Naive thymus-derived CD4-positive, alpha-beta T cell (primary cell): Measurements from ENCODE around the gene PRKAG2. TPM values are rescaled to one million over a fixed set of nuclear protein-coding genes. Genes with fewer than 3 reads are reported as not detected.

ENCODE experiments used
- ATAC-seq: fragments of 150-1000 bp; cut with Tn5 transposase; 2 replicates; pipeline ENCODE4 v1.10.0; 2021; ENCODE audit warnings: mild to moderate bottlenecking, moderate library complexity
- CTCF ChIA-PET: fragments of 350-600 bp; sonication (Branson Sonifier 250); formaldehyde crosslinking; loops from one replicate; lab custom pipeline; 2021; ENCODE audit warnings: antibody characterized with exemption; lab: Charles Lee
- POLR2A ChIA-PET: fragments of 350-600 bp; sonication (Branson Sonifier 250); formaldehyde crosslinking; loops from one replicate; lab custom pipeline; 2021; ENCODE audit warnings: antibody characterized with exemption, inconsistent platforms; lab: Charles Lee
- DNase-seq, 9 donors: peaks; one replicate each; pipeline versions ENCODE4 v3.0.0 to v3.0.0-alpha.2; 2020 to 2022; ENCODE audit warnings: mixed read lengths in 1 of 9
- H3K27ac ChIP-seq: one replicate; pipeline ENCODE4 v1.7.0; 2013; ENCODE audit warnings: mild to moderate bottlenecking, low read depth, low read length, moderate library complexity
- H3K27me3 ChIP-seq, 2 donors: one replicate each; pipeline ENCODE4 v1.7.0; 2013; ENCODE audit warnings: low read length in 2 of 2, mild to moderate bottlenecking in 2 of 2, moderate library complexity in 2 of 2; ENCODE audit not compliant: control insufficient read depth in 2 of 2, insufficient read depth in 2 of 2
- H3K36me3 ChIP-seq, 3 experiments: 1 replicate in 2 of 3; 2 replicates in 1 of 3; pipeline ENCODE4 v1.7.0; 2013; ENCODE audit warnings: low read length in 3 of 3, mild to moderate bottlenecking in 3 of 3, moderate library complexity in 1 of 3; ENCODE audit not compliant: insufficient read depth in 3 of 3, control insufficient read depth in 2 of 3
- H3K4me1 ChIP-seq, 2 donors: one replicate each; pipeline ENCODE4 v1.7.0; 2013; ENCODE audit warnings: low read length in 2 of 2, mild to moderate bottlenecking in 2 of 2, moderate library complexity in 1 of 2; ENCODE audit not compliant: control insufficient read depth in 2 of 2, insufficient read depth in 2 of 2
- H3K4me3 ChIP-seq: 2 replicates; pipeline ENCODE4 v1.7.0; 2013; ENCODE audit warnings: mild to moderate bottlenecking, low read length
- H3K9me3 ChIP-seq, 3 experiments: 1 replicate in 2 of 3; 2 replicates in 1 of 3; pipeline ENCODE4 v1.7.0; 2013; ENCODE audit warnings: low read length in 3 of 3; ENCODE audit not compliant: control insufficient read depth in 2 of 3
- H3K27ac Mint-ChIP-seq, 9 donors: one replicate each; pipeline ENCODE4 v1.8.0; 2020 to 2022; ENCODE audit warnings: mixed read lengths in 9 of 9, mild to moderate bottlenecking in 8 of 9, moderate library complexity in 5 of 9, inconsistent platforms in 2 of 9
- H3K27me3 Mint-ChIP-seq, 5 donors: one replicate each; pipeline ENCODE4 v1.8.0; 2021 to 2022; ENCODE audit warnings: mixed read lengths in 5 of 5, mild to moderate bottlenecking in 1 of 5
- H3K36me3 Mint-ChIP-seq, 5 donors: one replicate each; pipeline ENCODE4 v1.8.0; 2020 to 2022; ENCODE audit warnings: mixed read lengths in 5 of 5, mild to moderate bottlenecking in 3 of 5, inconsistent platforms in 1 of 5
- H3K4me1 Mint-ChIP-seq, 7 donors: one replicate each; pipeline ENCODE4 v1.8.0; 2020 to 2022; ENCODE audit warnings: mixed read lengths in 7 of 7, mild to moderate bottlenecking in 3 of 7, inconsistent platforms in 1 of 7
- H3K4me3 Mint-ChIP-seq, 10 donors: one replicate each; pipeline ENCODE4 v1.8.0; 2020 to 2022; ENCODE audit warnings: mild to moderate bottlenecking in 10 of 10, mixed read lengths in 10 of 10, moderate library complexity in 6 of 10, inconsistent platforms in 2 of 10
- H3K9me3 Mint-ChIP-seq, 11 donors: one replicate each; pipeline ENCODE4 v1.8.0; 2020 to 2022; ENCODE audit warnings: mixed read lengths in 11 of 11, mild to moderate bottlenecking in 4 of 11, inconsistent platforms in 1 of 11, moderate library complexity in 1 of 11
- intact Hi-C, 2 donors: fragments of 100-400 bp; cut with micrococcal nuclease; formaldehyde crosslinking; loops; one replicate each; pipeline ENCODE4 v1.15.1; 2023
- polyA plus RNA-seq, 2 donors: library from polyadenylated mRNA; unstranded; fragments of 300-500 nt; fragmentation: Illumina TruSeq; gene quantifications; one replicate each; pipeline ENCODE4 v1.2.3, GENCODE V29; 2021
- total RNA-seq, 6 experiments: library from RNA in 5 of 6; stranded (reverse) in 5 of 6; gene quantifications; 1 replicate in 5 of 6; 2 replicates in 1 of 6; pipeline ENCODE4 v1.2.3 and lab custom pipeline; 2021 to 2026

PRKAG2 gene
- total and polyA plus RNA-seq, 7 experiments from 2014 or later, result 15.0 to 74.4 (median 55.7) TPM

GRCh38 chr7:151552352-151553028, 324.4 kb downstream of the PRKAG2 start:
- ATAC-seq (no peak), DNase-seq (no peak)
- ChIA-PET CTCF (no interaction called here), POLR2A (no interaction called here)
- Histone ChIP-seq H3K27ac (no peak overlapping the region), H3K9me3 (no peaks in the 10 kb centered on the region), H3K36me3 (peaks cover 0 to 7% (median 0%) of the 10 kb centered on the region in 3 experiments), H3K4me3 (no peak overlapping the region), H3K4me1 (no peaks in the 10 kb centered on the region), H3K27me3 (no peaks in the 10 kb centered on the region)
- H3K27me3 Mint-ChIP-seq, result peaks cover 0 to 7% (median 0%) of the 10 kb centered on the region in 5 donors
- H3K4me1 Mint-ChIP-seq, result peaks cover 0 to 15% (median 8%) of the 10 kb centered on the region in 7 donors
- peaks cover 0 to 2% (median 0%) of the 10 kb centered on the region in 11 donors for H3K9me3 Mint-ChIP-seq
- no peak overlapping the region for H3K4me3 Mint-ChIP-seq
- intact Hi-C loops, result no loop called here
- H3K36me3 Mint-ChIP-seq, result peaks cover 0 to 12% (median 9%) of the 10 kb centered on the region in 5 donors
- H3K27ac Mint-ChIP-seq, result peak overlapping the region in 2 of 9 donors; percentile 25 to 68

GRCh38 chr7:151551820-151552219, 325.1 kb downstream of the PRKAG2 start:
- H3K27me3 Mint-ChIP-seq, result peaks cover 0 to 11% (median 0%) of the 10 kb centered on the region in 5 donors
- H3K36me3 Mint-ChIP-seq, result peaks cover 0 to 9% (median 7%) of the 10 kb centered on the region in 5 donors
- no peaks in the 10 kb centered on the region for H3K4me1 ChIP-seq
- H3K36me3 ChIP-seq, result peaks cover 0 to 2% (median 0%) of the 10 kb centered on the region in 3 experiments
- H3K9me3 Mint-ChIP-seq, result peaks cover 0 to 2% (median 0%) of the 10 kb centered on the region in 11 donors
- H3K4me1 Mint-ChIP-seq, result peaks cover 0 to 15% (median 8%) of the 10 kb centered on the region in 7 donors
- CTCF ChIA-PET, result no interaction called here
- H3K27ac Mint-ChIP-seq, result peak overlapping the region in 1 of 9 donors; percentile 68
- no peak for ATAC-seq
- no peaks in the 10 kb centered on the region for H3K9me3 ChIP-seq
- no peak overlapping the region for H3K4me3 ChIP-seq
- no peak overlapping the region for H3K27ac ChIP-seq
- POLR2A ChIA-PET, result no interaction called here
- no peak overlapping the region for H3K4me3 Mint-ChIP-seq
- H3K27me3 ChIP-seq, result no peaks in the 10 kb centered on the region
- intact Hi-C loops, result no loop called here
- DNase-seq, result no peak

GRCh38 chr7:151550656-151551286, 326.1 kb downstream of the PRKAG2 start:
- H3K9me3 Mint-ChIP-seq, result peaks cover 0 to 3% (median 0%) of the 10 kb centered on the region in 11 donors
- Histone ChIP-seq H3K4me1 (no peaks in the 10 kb centered on the region), H3K9me3 (no peaks in the 10 kb centered on the region), H3K36me3 (no peaks in the 10 kb centered on the region), H3K27me3 (no peaks in the 10 kb centered on the region), H3K27ac (no peak overlapping the region), H3K4me3 (no peak overlapping the region)
- ATAC-seq (no peak), DNase-seq (no peak)
- H3K27me3 Mint-ChIP-seq, result peaks cover 4 to 19% (median 8%) of the 10 kb centered on the region in 5 donors
- ChIA-PET CTCF (no interaction called here), POLR2A (interaction anchor here (0.5 kb wide), 1 partner anchor 21 kb away, joined by 3 read pairs; no protein-coding TSS in a partner anchor)
- H3K4me1 Mint-ChIP-seq, result peaks cover 0 to 15% (median 8%) of the 10 kb centered on the region in 7 donors
- H3K27ac Mint-ChIP-seq, result peak overlapping the region in 1 of 9 donors; percentile 27
- peaks cover 0 to 4% (median 0%) of the 10 kb centered on the region in 5 donors for H3K36me3 Mint-ChIP-seq
- intact Hi-C loops, result no loop called here
- H3K4me3 Mint-ChIP-seq, result no peak overlapping the region

GRCh38 chr7:151549644-151550043, 327.3 kb downstream of the PRKAG2 start:
- H3K4me3 ChIP-seq, result no peak overlapping the region
- DNase-seq (no peak), ATAC-seq (no peak)
- intact Hi-C loops, result no loop called here
- Mint-ChIP-seq H3K27ac (no peak overlapping the region), H3K36me3 (no peaks in the 10 kb centered on the region), H3K4me1 (peaks cover 0 to 15% (median 8%) of the 10 kb centered on the region in 7 donors), H3K9me3 (peaks cover 0 to 3% (median 0%) of the 10 kb centered on the region in 11 donors), H3K27me3 (peaks cover 7 to 26% (median 12%) of the 10 kb centered on the region in 5 donors), H3K4me3 (no peak overlapping the region)
- no peaks in the 10 kb centered on the region for H3K27me3 ChIP-seq
- no peaks in the 10 kb centered on the region for H3K36me3 ChIP-seq
- ChIA-PET CTCF (no interaction called here), POLR2A (no interaction called here)
- no peaks in the 10 kb centered on the region for H3K4me1 ChIP-seq
- H3K27ac ChIP-seq, result no peak overlapping the region
- no peaks in the 10 kb centered on the region for H3K9me3 ChIP-seq

GRCh38 chr7:151549083-151549482, 327.8 kb downstream of the PRKAG2 start:
- POLR2A ChIA-PET, result no interaction called here
- Histone ChIP-seq H3K36me3 (no peaks in the 10 kb centered on the region), H3K27me3 (no peaks in the 10 kb centered on the region), H3K4me1 (no peaks in the 10 kb centered on the region), H3K27ac (no peak overlapping the region), H3K9me3 (no peaks in the 10 kb centered on the region), H3K4me3 (no peak overlapping the region)
- no peak overlapping the region for H3K4me3 Mint-ChIP-seq
- H3K27me3 Mint-ChIP-seq, result peaks cover 8 to 31% (median 12%) of the 10 kb centered on the region in 5 donors
- CTCF ChIA-PET, result no interaction called here
- ATAC-seq (no peak), DNase-seq (no peak)
- peaks cover 0 to 15% (median 8%) of the 10 kb centered on the region in 7 donors for H3K4me1 Mint-ChIP-seq
- no peak overlapping the region for H3K27ac Mint-ChIP-seq
- intact Hi-C loops, result no loop called here
- peaks cover 0 to 3% (median 0%) of the 10 kb centered on the region in 11 donors for H3K9me3 Mint-ChIP-seq
- H3K36me3 Mint-ChIP-seq, result no peaks in the 10 kb centered on the region

- POLR2A ChIA-PET, result no interaction called here
- no peaks in the 10 kb centered on the region for H3K4me1 ChIP-seq
- Mint-ChIP-seq H3K36me3 (no peaks in the 10 kb centered on the region), H3K27ac (no peak overlapping the region), H3K4me1 (peaks cover 0 to 3% (median 0%) of the 10 kb centered on the region in 7 donors), H3K27me3 (peaks cover 8 to 37% (median 16%) of the 10 kb centered on the region in 5 donors), H3K9me3 (peaks cover 0 to 1% (median 0%) of the 10 kb centered on the region in 11 donors), H3K4me3 (no peak overlapping the region)
- no peak overlapping the region for H3K27ac ChIP-seq
- H3K27me3 ChIP-seq, result peaks cover 0 to 3% of the 10 kb centered on the region in 2 donors
- DNase-seq, result no peak
- H3K36me3 ChIP-seq, result no peaks in the 10 kb centered on the region
- CTCF ChIA-PET, result no interaction called here
- ATAC-seq, result no peak
- no peak overlapping the region for H3K4me3 ChIP-seq
- intact Hi-C loops, result no loop called here
- H3K9me3 ChIP-seq, result no peaks in the 10 kb centered on the region
Observed at GRCh38 chr7:151544183-151544582, 332.7 kb downstream of the PRKAG2 start.
